Activated CD4-positive, alpha-beta T cell treated with anti-CD3 and anti-CD28 coated beads, Interleukin-2, amount 50 U/mL, for 16 hours (primary cell): ENCODE data around the gene QRFP.

Experiments
- DNase-seq: peaks from one replicate; pipeline ENCODE4 v3.0.0-alpha.2; 2020

Gene QRFP

GRCh38 chr9:130847306-130848217, 49.0 kb downstream of the QRFP start:
- no peak for DNase-seq

- no peak for DNase-seq
These were observed 49.9 kb downstream of the QRFP start for GRCh38 chr9:130846487-130847305.

GRCh38 chr9:130845901-130846481, 50.6 kb downstream of the QRFP start:
- DNase-seq: no peak

GRCh38 chr9:130845254-130845653, 51.4 kb downstream of the QRFP start:
- no peak for DNase-seq

- no peak for DNase-seq
These were observed 52.6 kb downstream of the QRFP start for GRCh38 chr9:130844044-130844451.

- DNase-seq: no peak
These were observed 53.3 kb downstream of the QRFP start for GRCh38 chr9:130843049-130843908.
